H9 (cell line): ENCODE results near the gene CDH1. TPM values are rescaled to one million over a fixed set of nuclear protein-coding genes. Genes with fewer than 3 reads are reported as not detected.

Source experiments
- DNase-seq: peaks from one replicate; pipeline ENCODE4 v3.0.0-alpha.2; 2017
- H2AFZ ChIP-seq: one replicate; pipeline ENCODE4 v1.6.1; 2013; ENCODE audit warnings: mild to moderate bottlenecking, low read length, control low read depth, moderate library complexity
- H2AK5ac ChIP-seq: 2 replicates; pipeline ENCODE4 v1.6.1; 2013; ENCODE audit warnings: low read length, control low read depth, mixed read lengths; ENCODE audit not compliant: insufficient read length
- H2BK120ac ChIP-seq: one replicate; pipeline ENCODE4 v1.6.1; 2013; ENCODE audit warnings: low read depth, mild to moderate bottlenecking, low read length, control low read depth, inconsistent platforms; ENCODE audit not compliant: poor library complexity, severe bottlenecking
- H2BK12ac ChIP-seq: 2 replicates; pipeline ENCODE4 v1.6.1; 2013; ENCODE audit warnings: low read length, control low read depth, mixed read lengths, low read depth; ENCODE audit not compliant: insufficient read length
- H2BK15ac ChIP-seq: 2 replicates; pipeline ENCODE4 v1.6.1; 2013; ENCODE audit warnings: low read depth, low read length, control low read depth
- H2BK20ac ChIP-seq: one replicate; pipeline ENCODE4 v1.6.1; 2013; ENCODE audit warnings: low read depth, mild to moderate bottlenecking, low read length, control low read depth, inconsistent platforms; ENCODE audit not compliant: poor library complexity, severe bottlenecking
- H2BK5ac ChIP-seq: 2 replicates; pipeline ENCODE4 v1.6.1; 2013; ENCODE audit warnings: low read length, control low read depth, mixed read lengths; ENCODE audit not compliant: insufficient read length
- H3K14ac ChIP-seq: 2 replicates; pipeline ENCODE4 v1.6.1; 2013; ENCODE audit warnings: low read length, control low read depth; ENCODE audit not compliant: insufficient read depth
- H3K18ac ChIP-seq: 2 replicates; pipeline ENCODE4 v1.6.1; 2013; ENCODE audit warnings: low read depth, mild to moderate bottlenecking, mixed read lengths, low read length, control low read depth; ENCODE audit not compliant: insufficient read length
- H3K23ac ChIP-seq: 2 replicates; pipeline ENCODE4 v1.6.1; 2013; ENCODE audit warnings: low read length, control low read depth, mixed read lengths, low read depth; ENCODE audit not compliant: insufficient read length
- H3K23me2 ChIP-seq: 2 replicates; pipeline ENCODE4 v1.6.1; 2013; ENCODE audit warnings: low read depth, mild to moderate bottlenecking, mixed read lengths, low read length, control low read depth; ENCODE audit not compliant: insufficient read length, poor library complexity, severe bottlenecking
- H3K27ac ChIP-seq: 2 replicates; pipeline ENCODE4 v1.5.1; 2013; ENCODE audit warnings: low read length, control low read depth, mixed read lengths, low read depth; ENCODE audit not compliant: insufficient read length
- H3K27me3 ChIP-seq: 2 replicates; pipeline ENCODE4 v1.6.1; 2013; ENCODE audit warnings: low read length, control low read depth, inconsistent platforms; ENCODE audit not compliant: insufficient read depth
- H3K4ac ChIP-seq: 2 replicates; pipeline ENCODE4 v1.6.1; 2013; ENCODE audit warnings: low read depth, mild to moderate bottlenecking, control low read depth, inconsistent platforms, low read length, moderate library complexity
- H3K4me1 ChIP-seq: 2 replicates; pipeline ENCODE4 v1.6.1; 2013; ENCODE audit warnings: low read length, control low read depth, inconsistent platforms; ENCODE audit not compliant: insufficient read depth
- H3K4me2 ChIP-seq: 2 replicates; pipeline ENCODE4 v1.6.1; 2013; ENCODE audit warnings: low read length, control low read depth, mixed read lengths; ENCODE audit not compliant: insufficient read length, insufficient read depth
- H3K56ac ChIP-seq: 2 replicates; pipeline ENCODE4 v1.6.1; 2013; ENCODE audit warnings: low read depth, mild to moderate bottlenecking, mixed read lengths, low read length, control low read depth; ENCODE audit not compliant: insufficient read length
- H3K79me1 ChIP-seq: 2 replicates; pipeline ENCODE4 v1.6.1; 2013; ENCODE audit warnings: low read depth, mild to moderate bottlenecking, moderate library complexity, low read length, control low read depth, inconsistent platforms; ENCODE audit not compliant: insufficient read depth, poor library complexity, severe bottlenecking
- H3K79me2 ChIP-seq: 2 replicates; pipeline ENCODE4 v1.6.1; 2013; ENCODE audit warnings: low read length, control low read depth, inconsistent platforms; ENCODE audit not compliant: insufficient read depth
- H3K9ac ChIP-seq: 2 replicates; pipeline ENCODE4 v1.6.1; 2013; ENCODE audit warnings: low read length, control low read depth, mixed read lengths; ENCODE audit not compliant: insufficient read length; ENCODE audit errors: extremely low read depth
- H3K9me3 ChIP-seq: one replicate; pipeline ENCODE4 v1.6.1; 2013; ENCODE audit warnings: low read depth, low read length, inconsistent platforms; ENCODE audit not compliant: control insufficient read depth
- H3T11ph ChIP-seq: one replicate; pipeline ENCODE4 v1.6.1; 2013; ENCODE audit warnings: mild to moderate bottlenecking, low read length, control low read depth, inconsistent platforms
- H4K20me1 ChIP-seq: one replicate; pipeline ENCODE4 v1.6.1; 2013; ENCODE audit not compliant: control insufficient read depth, insufficient read length, insufficient read depth
- H4K5ac ChIP-seq: 2 replicates; pipeline ENCODE4 v1.6.1; 2013; ENCODE audit warnings: low read depth, mild to moderate bottlenecking, mixed read lengths, low read length, control low read depth; ENCODE audit not compliant: insufficient read length
- H4K8ac ChIP-seq: replicated peaks from 2 replicates; pipeline ENCODE4 v1.6.1; 2013; ENCODE audit warnings: low read length, control low read depth, mixed read lengths, low read depth; ENCODE audit not compliant: insufficient read length
- H4K91ac ChIP-seq: 2 replicates; pipeline ENCODE4 v1.6.1; 2013; ENCODE audit warnings: low read depth, mild to moderate bottlenecking, moderate library complexity, mixed read lengths, low read length, control low read depth; ENCODE audit not compliant: insufficient read length
- H3K27ac Mint-ChIP-seq, 3 experiments: 2 replicates in 2 of 3; 3 replicates in 1 of 3; pipeline ENCODE4 v1.8.0; 2020 to 2021; ENCODE audit warnings: mixed read lengths in 3 of 3, mild to moderate bottlenecking in 1 of 3, moderate library complexity in 1 of 3
- H3K27me3 Mint-ChIP-seq: 2 replicates; pipeline ENCODE4 v1.8.0; 2021; ENCODE audit warnings: low read depth, mild to moderate bottlenecking, moderate library complexity, mixed read lengths
- H3K36me3 Mint-ChIP-seq, 3 experiments: 2 replicates in 2 of 3; 3 replicates in 1 of 3; pipeline ENCODE4 v1.8.0; 2020 to 2021; ENCODE audit warnings: low read depth in 3 of 3, mixed read lengths in 3 of 3; ENCODE audit not compliant: insufficient read depth in 1 of 3
- H3K4me1 Mint-ChIP-seq, 2 experiments: 2 replicates each; pipeline ENCODE4 v1.8.0; 2020; ENCODE audit warnings: mixed read lengths in 2 of 2
- H3K4me3 Mint-ChIP-seq, 2 experiments: 2 replicates in 1 of 2; 3 replicates in 1 of 2; pipeline ENCODE4 v1.8.0; 2020 to 2021; ENCODE audit warnings: mild to moderate bottlenecking in 2 of 2, mixed read lengths in 2 of 2, moderate library complexity in 1 of 2
- H3K9me3 Mint-ChIP-seq, 2 experiments: 2 replicates in 1 of 2; 3 replicates in 1 of 2; pipeline ENCODE4 v1.8.0; 2020; ENCODE audit warnings: mild to moderate bottlenecking in 2 of 2, mixed read lengths in 2 of 2, moderate library complexity in 1 of 2
- CTCF ChIP-seq: fragments of 200-600 bp; sonication (generic); conservative IDR thresholded peaks from 3 replicates; pipeline ENCODE4 v1.8.0; 2021; ENCODE audit warnings: antibody characterized with exemption, mild to moderate bottlenecking
- WGBS: extraction: QIAGEN DNeasy Blood & Tissue Kit; methylation state at CpG from one replicate; pipeline ENCODE4 v1.1.7; 2013; ENCODE audit warnings: missing lambda C conversion rate, low lambda C conversion rate, mixed read lengths; ENCODE audit not compliant: insufficient read length; ENCODE audit errors: extremely low coverage; 5-methylcytosine and 5-hydroxymethylcytosine counted together
- total RNA-seq: library from RNA; stranded (reverse); gene quantifications from 2 replicates; pipeline ENCODE4 v1.2.1, GENCODE V29; 2021

The CDH1 gene
- total RNA-seq, 1 experiment from 2014 or later: 237 TPM

- Mint-ChIP-seq H3K27ac (peak overlapping the region in 1 of 3 experiments; percentile 35; a peak in 1 of 7 replicates), H3K27me3 (no peaks in the 10 kb centered on the region), H3K4me1 (no peaks in the 10 kb centered on the region), H3K9me3 (no peaks in the 10 kb centered on the region), H3K36me3 (peaks cover 31 to 56% (median 53%) of the 10 kb centered on the region in 3 experiments; a peak in 6 of 7 replicates), H3K4me3 (no peak overlapping the region)
- Histone ChIP-seq H2BK15ac (no peak overlapping the region), H2BK20ac (no peak overlapping the region), H3K79me2 (no peaks in the 10 kb centered on the region), H3K27ac (no peak overlapping the region), H4K8ac (no peak overlapping the region), H3K4me1 (no peaks in the 10 kb centered on the region), H3K79me1 (no peaks in the 10 kb centered on the region), H3K4me2 (no peak overlapping the region), H3K23ac (no peak overlapping the region), H3K18ac (no peak overlapping the region), H4K5ac (no peak overlapping the region), H2BK120ac (no peak overlapping the region), H3K56ac (no peak overlapping the region), H4K20me1 (no peaks in the 10 kb centered on the region), H3K27me3 (no peaks in the 10 kb centered on the region), H3T11ph (no peak overlapping the region), H3K4ac (no peak overlapping the region), H2BK5ac (no peak overlapping the region), H3K23me2 (no peaks in the 10 kb centered on the region), H2BK12ac (no peak overlapping the region), H3K14ac (no peak overlapping the region), H2AK5ac (no peak overlapping the region), H3K9ac (no peak overlapping the region), H4K91ac (no peak overlapping the region), H3K9me3 (no peaks in the 10 kb centered on the region), H2AFZ (no peak overlapping the region)
- no CpG with 5 or more reads among the region's 1 CpG for WGBS
- no peak for TF ChIP-seq CTCF
- DNase-seq: no peak
Measured at GRCh38 chr16:68834550-68834949, 97.5 kb downstream of the CDH1 start.
